Epithelial cell of proximal tubule (primary cell): ENCODE measurements around the gene IRF2. TPM values are rescaled to one million over a fixed set of nuclear protein-coding genes. Genes with fewer than 3 reads are reported as not detected.
A peak's percentile ranks its signal among the peaks of the same experiment; 100 is the strongest.

ENCODE experiments used
- DNase-seq: peaks from one replicate; pipeline ENCODE4 v3.0.0-alpha.2; 2011; ENCODE audit warnings: low read depth
- H3K4me3 ChIP-seq: 2 replicates; pipeline ENCODE4 v1.5.1; 2011; ENCODE audit warnings: low read depth, mild to moderate bottlenecking, low read length
- CTCF ChIP-seq: conservative IDR thresholded peaks from 2 replicates; pipeline ENCODE4 v1.5.1; 2012; ENCODE audit warnings: low read depth, mild to moderate bottlenecking, low read length
- total RNA-seq: library from RNA; depleted of rRNA; stranded (reverse); fragments of >200 nt; gene quantifications from 2 replicates; pipeline ENCODE4 v1.2.3, GENCODE V29; 2015

The IRF2 gene
- total RNA-seq, 1 donor from 2014 or later = 22.5 TPM

GRCh38 chr4:184356366-184356765 is 118.0 kb downstream of the IRF2 start:
- no peak for TF ChIP-seq CTCF
- H3K4me3 ChIP-seq = no peak overlapping the region
- no peak for DNase-seq

DNA sequence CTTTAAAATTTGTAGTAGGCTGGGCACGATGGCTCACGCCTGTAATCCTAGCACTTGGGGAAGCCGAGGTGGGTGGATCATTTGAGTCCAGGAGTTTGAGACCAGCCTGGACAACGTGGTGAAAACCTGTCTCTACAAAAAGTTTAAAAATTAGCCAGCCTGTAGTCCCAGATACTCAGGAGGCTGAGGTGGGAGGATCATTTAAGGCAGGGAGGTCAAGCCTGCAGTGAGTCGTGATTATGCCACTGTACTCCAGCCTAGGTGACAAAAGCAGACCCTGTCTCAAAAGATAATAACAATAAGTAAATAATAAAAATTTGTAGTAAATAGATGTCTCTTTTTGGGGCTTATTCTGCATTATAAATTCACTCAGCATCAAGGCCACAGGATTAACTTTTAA is 118.5 kb downstream of the IRF2 start:
- H3K4me3 ChIP-seq = no peak overlapping the region
- no peak for DNase-seq
- TF ChIP-seq CTCF = no peak

DNA sequence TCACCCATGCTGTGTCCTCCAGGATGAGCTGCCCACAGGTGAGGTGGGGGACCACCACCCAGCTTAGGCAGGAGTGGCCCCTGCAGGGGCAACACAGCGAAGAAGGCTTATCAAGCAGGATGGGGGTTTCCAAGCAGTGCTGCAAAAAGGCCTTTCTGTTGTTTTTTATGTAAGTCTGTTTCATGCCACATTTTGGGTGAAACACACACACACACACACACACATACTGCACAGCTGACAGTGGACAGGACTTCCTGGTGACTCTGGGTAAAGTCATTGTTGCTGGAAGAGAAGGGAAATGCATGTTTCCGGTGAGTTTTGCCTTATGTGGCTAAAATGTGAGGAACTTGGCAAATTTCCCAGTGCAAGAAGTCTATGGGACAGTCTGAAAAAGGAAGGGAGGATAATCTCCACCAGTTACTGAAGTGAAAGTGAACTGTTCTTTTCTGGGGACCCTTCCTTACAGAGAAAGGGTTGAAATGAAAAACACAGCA is 119.2 kb downstream of the IRF2 start:
- H3K4me3 ChIP-seq = no peak overlapping the region
- TF ChIP-seq CTCF = no peak
- DNase-seq = peak; percentile 52

DNA sequence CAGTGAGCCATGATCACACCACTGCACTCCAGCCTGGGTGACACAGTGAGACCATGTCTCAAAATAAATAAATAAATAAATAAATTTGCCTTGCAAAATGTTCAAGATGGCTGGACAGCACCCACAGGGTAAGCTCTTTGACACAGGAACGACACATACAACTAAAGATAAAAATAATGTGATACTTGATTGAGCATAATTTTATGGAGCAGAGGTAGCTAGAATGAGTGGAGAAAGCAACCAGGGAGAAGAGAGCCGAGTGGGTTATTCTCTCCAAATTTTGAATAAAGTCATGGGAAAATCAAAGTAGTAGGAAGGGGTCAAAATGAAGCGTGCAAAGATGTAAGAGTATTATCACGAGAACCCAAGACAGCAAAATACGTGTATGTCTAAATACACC is 121.5 kb downstream of the IRF2 start:
- DNase-seq = no peak
- no peak for TF ChIP-seq CTCF
- H3K4me3 ChIP-seq = no peak overlapping the region

DNA sequence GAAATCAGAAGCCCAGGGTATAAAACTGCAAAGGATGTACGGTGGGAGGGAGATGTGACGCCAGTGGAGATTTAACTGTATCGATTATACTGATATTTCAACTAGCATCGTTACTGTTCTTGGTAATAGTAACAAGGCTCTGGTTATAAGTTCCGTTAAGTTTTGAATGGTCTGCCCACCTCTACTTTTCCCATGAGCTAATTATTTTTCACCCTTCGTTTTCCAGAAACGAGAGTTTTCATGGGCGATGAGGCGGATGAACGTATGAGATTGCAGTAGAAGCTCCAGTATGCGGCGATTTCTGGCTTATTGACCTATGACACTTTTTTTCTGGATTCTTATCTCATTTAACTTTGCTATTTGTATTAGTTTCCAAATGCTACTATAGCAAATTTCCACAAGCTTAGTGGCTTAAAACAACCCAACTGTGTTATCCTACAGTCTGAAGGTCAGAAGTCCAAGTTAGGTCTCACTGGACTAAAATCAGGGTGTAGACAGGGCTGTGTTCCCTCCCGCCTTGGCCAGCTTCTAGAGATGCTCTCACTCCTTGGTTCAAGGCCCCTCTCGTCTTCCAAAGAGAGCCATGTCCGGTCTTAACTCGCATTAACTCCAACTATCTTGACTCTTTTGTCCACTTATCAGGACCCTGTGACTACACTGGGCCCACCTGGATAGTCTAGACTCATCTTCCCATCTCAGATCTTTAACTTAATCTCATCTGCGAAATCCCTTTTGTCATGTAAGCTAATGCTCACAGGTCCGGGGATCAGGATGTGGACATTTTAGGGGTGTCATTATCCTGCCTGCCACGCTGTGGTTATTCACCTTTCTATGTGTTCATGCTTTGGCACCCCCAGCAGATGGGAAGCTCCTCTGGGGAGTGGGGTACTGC is 122.5 kb downstream of the IRF2 start:
- DNase-seq = no peak
- H3K4me3 ChIP-seq = no peak overlapping the region
- TF ChIP-seq CTCF = no peak

DNA sequence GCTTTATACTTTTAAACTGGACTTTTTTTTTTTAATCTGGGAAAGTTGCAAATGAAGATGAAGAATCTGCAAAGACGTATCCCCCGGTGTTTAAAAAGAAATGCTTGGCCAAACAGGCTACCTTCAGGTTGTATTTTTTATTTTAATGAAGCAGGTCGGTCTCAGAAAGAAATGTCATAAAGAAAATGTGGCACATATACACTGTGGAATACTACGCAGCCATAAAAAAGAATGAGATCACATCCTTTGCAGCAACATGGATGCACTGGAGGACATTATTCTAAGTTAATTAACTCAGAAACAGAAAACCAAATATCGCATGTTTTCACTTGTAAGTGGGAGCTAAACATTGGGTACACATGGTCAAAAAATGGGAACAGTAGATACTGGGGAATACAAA is 123.4 kb downstream of the IRF2 start:
- TF ChIP-seq CTCF = no peak
- no peak for DNase-seq
- no peak overlapping the region for H3K4me3 ChIP-seq
